ENCODE data around the gene PVALEF.
"Not testable (repeated sequence)": the region's sequence is repeated elsewhere in the genome, so short reads cannot be mapped to it uniquely, and the experiment has no call there.

Gene PVALEF

DNA sequence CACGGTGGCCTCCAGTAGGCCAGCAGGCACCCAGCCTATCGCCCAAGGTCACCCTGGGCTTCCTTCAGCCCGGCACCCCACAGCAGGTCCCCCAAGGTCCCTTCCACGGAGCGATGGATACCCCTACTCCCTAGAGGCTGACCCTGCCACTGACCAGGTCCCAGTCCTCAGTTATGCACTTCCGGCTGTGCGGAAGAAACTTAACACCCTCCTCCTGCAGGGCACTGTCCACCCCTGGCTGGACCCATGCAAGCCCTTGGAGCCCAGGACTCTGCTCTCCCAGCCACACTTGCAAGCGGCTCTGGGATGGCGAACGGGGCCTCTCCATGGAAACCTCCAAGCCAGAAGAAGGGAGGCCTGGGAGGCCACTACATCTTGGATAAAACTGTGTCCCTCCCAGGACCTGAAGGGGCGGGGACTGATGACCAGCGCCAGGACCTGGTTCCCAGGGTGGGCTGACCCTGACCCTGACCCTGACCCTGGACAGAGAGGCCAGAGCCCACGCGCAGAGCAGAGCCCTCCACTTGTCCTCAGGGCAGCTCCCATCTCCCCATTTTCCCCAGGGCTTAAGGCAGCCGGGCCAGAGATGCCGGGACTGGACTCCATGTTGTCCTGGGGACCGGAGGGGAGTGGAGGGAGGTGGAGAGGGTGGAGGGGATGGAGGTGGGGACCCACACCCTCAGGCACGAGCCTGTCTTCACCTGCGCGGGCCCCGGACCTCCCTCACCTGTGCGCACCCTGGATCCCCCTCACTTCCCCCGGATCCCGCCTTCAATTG lies 56.7 kb downstream of the PVALEF start:
- peak overlapping the region; percentile 71 for H3K4me3 ChIP-seq (ENCODE audit: low read length)
- DNase-seq (ENCODE audit: low read depth), result no peak
- TF ChIP-seq, protein P1, sequence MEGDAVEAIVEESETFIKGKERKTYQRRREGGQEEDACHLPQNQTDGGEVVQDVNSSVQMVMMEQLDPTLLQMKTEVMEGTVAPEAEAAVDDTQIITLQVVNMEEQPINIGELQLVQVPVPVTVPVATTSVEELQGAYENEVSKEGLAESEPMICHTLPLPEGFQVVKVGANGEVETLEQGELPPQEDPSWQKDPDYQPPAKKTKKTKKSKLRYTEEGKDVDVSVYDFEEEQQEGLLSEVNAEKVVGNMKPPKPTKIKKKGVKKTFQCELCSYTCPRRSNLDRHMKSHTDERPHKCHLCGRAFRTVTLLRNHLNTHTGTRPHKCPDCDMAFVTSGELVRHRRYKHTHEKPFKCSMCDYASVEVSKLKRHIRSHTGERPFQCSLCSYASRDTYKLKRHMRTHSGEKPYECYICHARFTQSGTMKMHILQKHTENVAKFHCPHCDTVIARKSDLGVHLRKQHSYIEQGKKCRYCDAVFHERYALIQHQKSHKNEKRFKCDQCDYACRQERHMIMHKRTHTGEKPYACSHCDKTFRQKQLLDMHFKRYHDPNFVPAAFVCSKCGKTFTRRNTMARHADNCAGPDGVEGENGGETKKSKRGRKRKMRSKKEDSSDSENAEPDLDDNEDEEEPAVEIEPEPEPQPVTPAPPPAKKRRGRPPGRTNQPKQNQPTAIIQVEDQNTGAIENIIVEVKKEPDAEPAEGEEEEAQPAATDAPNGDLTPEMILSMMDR (conservative IDR thresholded peaks at IDR 0.05; ENCODE audit: low read depth, low read length), result no peak

DNA sequence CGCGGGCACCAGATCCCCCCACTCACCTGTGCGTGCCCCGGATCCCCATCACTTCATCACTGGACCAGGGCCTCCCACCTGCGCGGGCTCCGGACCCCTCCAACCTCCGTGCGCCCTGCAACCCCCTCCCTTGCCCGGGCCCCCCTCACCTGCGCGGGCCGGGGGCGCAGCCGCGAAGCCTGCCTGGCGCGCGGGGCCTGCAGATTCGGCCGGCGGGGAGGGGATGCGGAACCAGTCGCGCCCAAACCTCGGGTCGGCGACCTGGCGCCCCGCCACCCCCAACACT lies 57.3 kb downstream of the PVALEF start:
- DNase-seq (ENCODE audit: low read depth), result no peak
- TF ChIP-seq, protein P1 (conservative IDR thresholded peaks at IDR 0.05; ENCODE audit: low read depth, low read length), result no peak
- H3K4me3 ChIP-seq (ENCODE audit: low read length), result peak overlapping the region; percentile 71

DNA sequence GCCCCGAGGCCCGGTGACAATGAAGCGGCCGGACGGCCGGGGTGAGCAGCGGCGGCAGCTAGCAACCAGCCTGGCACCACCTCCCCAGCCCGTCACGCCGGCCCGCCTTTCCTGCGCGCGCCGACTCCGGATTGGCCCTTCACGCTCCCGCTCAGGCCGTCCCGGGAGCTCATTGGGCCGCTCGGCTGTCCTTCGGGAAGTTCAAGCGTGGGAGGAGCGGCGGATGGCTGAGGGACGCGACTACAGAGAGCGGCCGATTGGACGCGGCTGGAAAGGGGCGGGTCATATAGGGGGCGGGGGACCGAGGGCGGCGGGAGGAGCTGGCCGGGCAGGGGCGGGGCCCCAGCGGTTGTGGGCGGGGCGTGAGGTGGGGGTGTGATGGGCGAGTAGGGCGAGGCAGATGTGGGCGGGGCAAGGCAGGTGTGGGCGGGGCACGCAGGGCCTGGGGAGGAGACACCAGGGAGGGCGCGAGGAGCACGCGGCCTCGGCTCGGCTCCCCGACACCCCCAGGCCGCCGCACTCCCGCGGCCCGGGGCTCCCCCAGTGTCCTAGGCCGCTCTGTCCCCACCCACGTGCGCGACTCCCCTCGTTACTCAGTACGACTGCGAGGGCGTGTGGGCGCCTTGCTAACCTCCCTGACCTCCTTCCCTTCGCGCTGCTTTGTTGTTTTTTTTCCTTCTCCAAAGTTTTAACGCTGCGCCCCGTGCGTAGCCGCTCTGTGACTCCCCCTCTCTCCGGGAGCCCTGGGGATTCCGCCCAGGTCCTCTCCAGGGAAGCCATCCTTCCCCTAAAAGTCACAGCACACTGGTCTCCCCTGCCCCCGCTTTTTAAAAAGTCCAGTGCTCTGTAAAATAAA lies 57.8 kb downstream of the PVALEF start, which contains the start of gene CEP131:
Gene CEP131, minus strand, starts transcription at position 60 of the 856 bp plus-strand sequence. CDS start 2,909 bp downstream, outside the sequence.
- TF ChIP-seq, protein P1 (conservative IDR thresholded peaks at IDR 0.05; ENCODE audit: low read depth, low read length), result no peak
- H3K4me3 ChIP-seq (ENCODE audit: low read length), result peak within 1 kb of the TSS; percentile 71
- peak; percentile 89 for DNase-seq (ENCODE audit: low read depth)

DNA sequence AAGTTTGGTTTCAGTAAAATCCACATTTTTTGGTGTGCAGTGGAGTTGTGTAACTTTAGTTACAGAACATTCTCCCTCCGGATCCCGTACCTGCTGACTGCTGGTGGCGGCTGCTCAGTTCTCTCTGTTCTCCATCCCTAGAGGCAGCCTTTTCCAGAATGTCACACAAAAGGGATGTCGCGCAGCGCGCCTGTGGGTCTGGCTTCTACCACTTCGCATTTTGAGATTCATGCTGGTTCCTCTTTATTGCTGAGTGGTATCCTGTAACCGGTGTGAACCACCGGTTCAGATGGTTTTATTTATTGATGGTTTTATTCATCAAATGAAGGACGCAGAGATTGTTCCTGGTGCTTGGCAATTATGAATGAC lies 58.4 kb downstream of the PVALEF start:
- H3K4me3 ChIP-seq (ENCODE audit: low read length), result peak overlapping the region; percentile 46
- TF ChIP-seq, protein P1 (conservative IDR thresholded peaks at IDR 0.05; ENCODE audit: low read depth, low read length), result no peak
- DNase-seq (ENCODE audit: low read depth), result no peak

DNA sequence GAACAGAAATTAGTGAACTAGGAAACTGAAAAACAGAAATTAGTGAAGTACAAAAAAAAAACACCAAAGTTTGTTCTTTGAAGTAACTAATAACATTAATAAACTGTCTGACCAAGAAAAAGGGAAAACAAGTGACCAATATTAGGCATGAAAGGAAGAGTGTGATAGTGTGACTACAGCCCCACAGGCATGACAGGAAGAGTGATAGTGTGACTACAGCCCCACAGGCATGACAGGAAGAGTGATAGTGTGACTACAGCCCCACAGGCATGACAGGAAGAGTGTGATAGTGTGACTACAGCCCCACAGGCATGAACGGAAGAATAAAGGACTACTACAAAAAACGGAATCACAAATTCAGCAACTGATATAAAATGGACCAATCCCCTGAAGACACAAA lies 62.3 kb downstream of the PVALEF start:
- not testable (repeated sequence) for DNase-seq (ENCODE audit: low read depth); H3K4me3 ChIP-seq (ENCODE audit: low read length)

DNA sequence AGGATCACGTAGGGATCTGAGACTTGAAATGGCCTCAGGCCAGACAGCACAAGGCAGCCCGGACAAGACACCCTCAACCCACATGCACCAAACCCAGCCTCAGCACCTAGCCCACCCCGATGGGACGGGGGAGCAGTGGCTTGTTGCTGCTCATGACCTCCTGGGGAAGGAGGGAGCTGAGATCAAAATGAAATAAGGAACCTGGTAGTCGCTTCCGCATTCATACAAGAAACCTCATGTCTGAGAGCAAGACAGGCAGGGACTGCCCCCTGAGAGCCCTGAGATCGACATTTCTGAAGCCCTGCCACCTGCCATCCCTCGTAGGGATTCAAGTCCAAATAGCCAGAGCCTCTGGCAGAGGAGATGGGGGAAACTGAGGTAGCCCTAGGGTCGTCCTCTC lies 63.1 kb downstream of the PVALEF start:
- H3K4me3 ChIP-seq (ENCODE audit: low read length), result no peak overlapping the region
- no peak for DNase-seq (ENCODE audit: low read depth)
- TF ChIP-seq, protein P1 (conservative IDR thresholded peaks at IDR 0.05; ENCODE audit: low read depth, low read length), result no peak

DNA sequence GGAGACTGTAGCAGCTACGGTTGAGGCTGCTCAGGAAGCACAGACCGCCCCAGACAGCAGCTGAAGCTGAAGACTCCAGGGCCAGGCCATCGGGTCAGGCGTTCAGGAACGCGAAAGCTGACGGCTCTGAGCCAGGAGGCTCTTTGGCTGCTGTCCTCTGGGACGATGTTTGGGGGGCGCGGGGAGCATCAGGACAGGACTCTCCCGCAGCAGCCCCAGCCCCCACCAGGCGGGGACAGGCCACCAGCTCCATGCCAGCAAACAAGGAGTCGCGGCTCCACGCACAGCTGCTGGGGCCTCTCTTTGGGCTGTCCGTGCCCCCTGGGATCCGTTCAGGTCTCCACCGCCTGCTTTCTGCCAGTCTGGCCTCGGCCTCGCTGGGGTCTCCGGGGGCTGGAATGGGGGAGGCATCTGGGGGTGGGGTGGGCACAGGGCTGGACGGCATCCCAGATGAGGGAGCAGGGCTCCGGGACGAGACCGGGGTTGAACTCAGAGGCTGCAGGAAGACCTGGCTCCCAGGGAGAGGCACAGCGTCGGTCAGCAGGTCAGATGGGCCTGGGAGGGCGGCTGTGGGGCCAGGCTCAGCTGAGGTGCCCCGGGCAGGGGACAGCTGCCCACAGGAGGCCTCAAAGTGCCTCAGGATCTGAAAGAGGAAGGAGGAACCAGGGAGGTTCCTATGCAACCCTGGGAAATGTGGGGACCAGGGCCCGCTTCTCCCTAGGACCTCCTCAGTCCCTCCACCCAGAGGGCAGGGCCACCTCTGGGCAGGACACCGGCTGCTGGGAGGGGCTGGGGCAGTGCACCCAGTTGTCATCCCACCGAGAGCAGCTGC lies 63.7 kb downstream of the PVALEF start:
- H3K4me3 ChIP-seq (ENCODE audit: low read length), result no peak overlapping the region
- DNase-seq (ENCODE audit: low read depth), result no peak
- TF ChIP-seq, protein P1 (conservative IDR thresholded peaks at IDR 0.05; ENCODE audit: low read depth, low read length), result no peak

All from retinal pigment epithelial cell (primary cell).